ENCODE data around the gene XKRX. TPM values are rescaled to one million over a fixed set of nuclear protein-coding genes. Genes with fewer than 3 reads are reported as not detected.

Gene XKRX
- total RNA-seq, 6 experiments from 2014 or later: 0.07 to 0.18 (median 0.15) TPM; not detected in 3

GRCh38 chrX:100913111-100913510 is 15.6 kb downstream of the XKRX start:
- TF ChIP-seq, protein P1, sequence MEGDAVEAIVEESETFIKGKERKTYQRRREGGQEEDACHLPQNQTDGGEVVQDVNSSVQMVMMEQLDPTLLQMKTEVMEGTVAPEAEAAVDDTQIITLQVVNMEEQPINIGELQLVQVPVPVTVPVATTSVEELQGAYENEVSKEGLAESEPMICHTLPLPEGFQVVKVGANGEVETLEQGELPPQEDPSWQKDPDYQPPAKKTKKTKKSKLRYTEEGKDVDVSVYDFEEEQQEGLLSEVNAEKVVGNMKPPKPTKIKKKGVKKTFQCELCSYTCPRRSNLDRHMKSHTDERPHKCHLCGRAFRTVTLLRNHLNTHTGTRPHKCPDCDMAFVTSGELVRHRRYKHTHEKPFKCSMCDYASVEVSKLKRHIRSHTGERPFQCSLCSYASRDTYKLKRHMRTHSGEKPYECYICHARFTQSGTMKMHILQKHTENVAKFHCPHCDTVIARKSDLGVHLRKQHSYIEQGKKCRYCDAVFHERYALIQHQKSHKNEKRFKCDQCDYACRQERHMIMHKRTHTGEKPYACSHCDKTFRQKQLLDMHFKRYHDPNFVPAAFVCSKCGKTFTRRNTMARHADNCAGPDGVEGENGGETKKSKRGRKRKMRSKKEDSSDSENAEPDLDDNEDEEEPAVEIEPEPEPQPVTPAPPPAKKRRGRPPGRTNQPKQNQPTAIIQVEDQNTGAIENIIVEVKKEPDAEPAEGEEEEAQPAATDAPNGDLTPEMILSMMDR (IDR thresholded peaks at IDR 0.05): no peak
- no peak for TF ChIP-seq POLR2A (IDR thresholded peaks at IDR 0.05)
- no peaks in the 10 kb centered on the region for H3K27me3 ChIP-seq
- no peaks in the 10 kb centered on the region for H3K36me3 ChIP-seq
- H3K27ac ChIP-seq: no peak overlapping the region
- no peak overlapping the region for H3K4me3 ChIP-seq
- no peaks in the 10 kb centered on the region for H3K9me3 ChIP-seq
- 62% methylated on average over 3 of the region's 3 CpGs for WGBS (ENCODE audit: insufficient coverage, low coverage, low lambda C conversion rate, missing lambda C conversion rate)
- intact Hi-C loops (cut with DNase I): no loop called here
- no peak for ATAC-seq
- no peaks in the 10 kb centered on the region for H3K4me1 ChIP-seq
- no peak for DNase-seq

- intact Hi-C loops (cut with DNase I): no loop called here
- no peaks in the 10 kb centered on the region for H3K27me3 ChIP-seq
- TF ChIP-seq, protein P1 (IDR thresholded peaks at IDR 0.05): no peak
- no peak for TF ChIP-seq POLR2A (IDR thresholded peaks at IDR 0.05)
- H3K4me1 ChIP-seq: no peaks in the 10 kb centered on the region
- DNase-seq (no peak), ATAC-seq (no peak)
- no peaks in the 10 kb centered on the region for H3K9me3 ChIP-seq
- H3K36me3 ChIP-seq: no peaks in the 10 kb centered on the region
- H3K4me3 ChIP-seq: no peak overlapping the region
- H3K27ac ChIP-seq: no peak overlapping the region
- WGBS (ENCODE audit: insufficient coverage, low coverage, low lambda C conversion rate, missing lambda C conversion rate): 27% methylated on average over 1 of the region's 1 CpG
These were observed 17.0 kb downstream of the XKRX start for GRCh38 chrX:100911731-100912130.

DNA sequence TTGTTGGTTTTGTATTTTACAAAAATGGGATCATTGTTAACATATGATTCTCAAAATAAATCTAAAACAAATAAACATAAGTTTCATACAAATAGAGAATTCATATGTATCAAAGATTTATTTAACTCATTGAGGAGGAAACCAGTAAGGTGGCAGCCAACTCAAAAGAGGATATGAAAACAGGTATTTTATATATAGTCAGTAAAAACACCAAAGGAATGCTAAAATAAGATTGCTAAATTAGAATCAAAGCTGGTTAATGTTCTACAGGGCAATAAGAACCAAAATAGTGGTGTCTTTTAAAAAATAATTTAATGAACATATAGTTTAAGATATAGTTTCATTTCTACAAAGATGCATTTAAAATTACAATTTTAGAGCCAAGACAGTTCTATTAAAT is 23.1 kb downstream of the XKRX start:
- no peak for ATAC-seq
- Histone ChIP-seq H3K9me3 (no peaks in the 10 kb centered on the region), H3K27ac (no peak overlapping the region), H3K4me3 (no peak overlapping the region), H3K27me3 (no peaks in the 10 kb centered on the region), H3K4me1 (no peaks in the 10 kb centered on the region), H3K36me3 (no peaks in the 10 kb centered on the region)
- no peak for DNase-seq
- TF ChIP-seq, protein P1 (IDR thresholded peaks at IDR 0.05): no peak
- TF ChIP-seq POLR2A (IDR thresholded peaks at IDR 0.05): no peak
- intact Hi-C loops (cut with DNase I): no loop called here

- DNase-seq (no peak), ATAC-seq (no peak)
- no peaks in the 10 kb centered on the region for H3K4me1 ChIP-seq
- TF ChIP-seq, protein P1 (IDR thresholded peaks at IDR 0.05): no peak
- TF ChIP-seq POLR2A (IDR thresholded peaks at IDR 0.05): no peak
- intact Hi-C loops (cut with DNase I): no loop called here
- H3K27me3 ChIP-seq: no peaks in the 10 kb centered on the region
- no peaks in the 10 kb centered on the region for H3K36me3 ChIP-seq
- 29% methylated on average over 2 of the region's 2 CpGs for WGBS (ENCODE audit: insufficient coverage, low coverage, low lambda C conversion rate, missing lambda C conversion rate)
- H3K9me3 ChIP-seq: no peaks in the 10 kb centered on the region
- no peak overlapping the region for H3K4me3 ChIP-seq
- no peak overlapping the region for H3K27ac ChIP-seq
These were observed 24.3 kb downstream of the XKRX start for GRCh38 chrX:100904433-100904832.
